Activated CD4-positive, CD25-positive, alpha-beta regulatory T cell treated with anti-CD3 and anti-CD28 coated beads, Interleukin-2, amount 50 U/mL, for 16 hours (primary cell): ENCODE results near the gene INPP1.
"Not testable (repeated sequence)": the region's sequence is repeated elsewhere in the genome, so short reads cannot be mapped to it uniquely, and the experiment has no call there.

Experiments
- DNase-seq: peaks from one replicate; pipeline ENCODE4 v3.0.0-alpha.2; 2020; ENCODE audit warnings: low read depth, low spot score

Gene INPP1

DNA sequence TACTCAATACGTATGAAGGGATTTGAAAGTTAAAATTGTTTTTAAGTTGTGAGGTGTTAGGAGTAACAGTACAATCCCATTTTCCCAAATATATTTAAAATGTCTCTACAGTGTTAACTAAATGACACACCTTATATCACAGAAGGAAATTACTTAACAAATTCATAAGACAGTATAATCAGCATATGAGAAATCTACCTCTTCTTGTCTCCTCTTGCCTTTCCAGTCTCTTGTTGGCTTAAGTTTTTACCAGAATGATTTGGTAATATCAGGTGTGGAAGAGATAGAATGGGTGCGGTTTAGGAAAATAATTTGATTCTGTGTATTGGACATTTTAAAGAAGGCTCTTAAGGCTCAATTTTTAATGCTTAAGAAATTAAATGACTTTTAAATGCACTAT, 9.5 kb upstream of the INPP1 start:
- no peak for DNase-seq

DNA sequence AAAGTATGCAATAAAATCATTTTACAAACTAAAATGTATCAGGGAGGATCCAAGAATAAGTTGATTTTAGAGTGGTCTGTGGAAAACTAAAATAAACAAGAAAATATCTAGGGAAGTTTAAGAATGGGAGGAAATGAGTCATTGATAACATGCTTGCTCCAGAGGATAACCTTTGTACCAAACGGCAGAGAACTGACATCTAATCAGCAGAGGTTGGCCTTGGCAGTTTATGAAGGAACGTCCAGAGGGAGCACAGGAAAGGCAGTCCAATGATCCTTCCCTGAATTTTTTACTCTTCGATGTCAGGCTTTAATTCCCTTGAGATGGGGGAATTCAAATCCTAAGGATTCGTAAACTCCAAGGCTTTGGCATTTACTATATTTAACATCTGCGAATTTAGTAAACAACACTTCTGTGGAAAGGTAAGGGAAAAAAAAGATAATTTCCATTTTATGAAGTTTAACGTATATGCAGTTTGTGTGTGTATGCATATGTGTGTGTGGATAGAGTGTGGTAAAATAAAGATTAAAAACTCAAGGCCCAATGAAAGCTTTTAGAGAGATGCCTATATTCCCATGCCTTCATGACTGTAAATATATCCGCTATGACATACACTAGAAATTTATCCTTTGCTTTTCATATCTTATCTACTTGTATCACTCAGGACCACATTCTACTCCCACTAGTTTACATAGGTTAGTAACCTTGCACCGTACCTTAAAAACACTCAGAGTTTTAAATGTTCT, 8.7 kb upstream of the INPP1 start:
- DNase-seq: no peak

DNA sequence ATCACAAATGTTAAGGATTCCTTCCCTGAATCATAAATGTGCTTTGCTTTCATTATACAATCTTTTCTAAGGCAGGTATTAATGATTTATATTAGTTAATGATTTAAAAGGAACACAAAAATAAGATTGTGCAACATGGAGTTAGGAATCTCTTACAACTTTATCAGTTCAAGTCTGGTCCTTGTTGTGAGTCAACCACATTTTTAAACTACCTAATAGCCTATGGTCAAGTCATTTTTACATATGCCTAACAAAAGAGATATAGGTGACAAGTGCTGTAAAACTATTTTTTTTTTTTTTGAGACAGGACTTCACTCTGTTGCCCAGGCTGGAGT, 8.2 kb upstream of the INPP1 start:
- DNase-seq: no peak

DNA sequence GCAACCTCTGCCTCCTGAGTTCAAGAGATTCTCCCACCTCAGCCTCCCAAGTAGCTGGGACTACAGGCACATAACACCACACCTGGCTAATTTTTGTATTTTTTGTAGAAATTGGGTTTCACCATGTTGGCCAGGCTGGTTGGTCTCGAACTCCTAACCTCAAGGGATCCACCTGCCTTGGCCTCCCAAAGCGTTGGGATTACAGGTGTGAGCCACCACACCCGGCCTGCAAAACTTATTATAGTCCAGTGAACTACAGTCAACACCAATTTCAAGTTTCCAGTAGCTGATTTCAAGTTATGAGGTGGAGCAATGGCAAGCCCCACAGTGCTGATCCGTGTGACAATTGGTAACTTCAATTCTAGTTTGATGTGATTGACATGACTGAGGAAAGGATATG, 7.8 kb upstream of the INPP1 start:
- DNase-seq: not testable (repeated sequence)

DNA sequence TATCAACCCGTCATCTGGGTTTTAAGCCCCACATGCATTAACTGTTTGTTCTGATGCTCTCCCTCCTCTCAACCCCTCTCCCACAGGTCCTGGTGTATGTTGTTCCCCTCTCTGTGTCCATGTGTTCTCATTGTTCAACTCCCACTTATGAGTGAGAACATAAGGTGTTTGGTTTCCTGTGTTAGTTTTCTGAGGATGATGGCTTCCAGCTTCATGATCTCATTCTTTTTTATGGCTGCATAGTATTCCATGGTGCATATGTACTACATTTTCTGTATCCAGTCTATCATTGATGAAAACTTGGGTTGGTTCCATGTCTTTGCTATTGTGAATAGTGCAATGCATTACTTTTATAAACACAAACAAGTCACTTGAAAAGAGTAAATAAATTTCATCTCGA, 7.0 kb upstream of the INPP1 start:
- no peak for DNase-seq

DNA sequence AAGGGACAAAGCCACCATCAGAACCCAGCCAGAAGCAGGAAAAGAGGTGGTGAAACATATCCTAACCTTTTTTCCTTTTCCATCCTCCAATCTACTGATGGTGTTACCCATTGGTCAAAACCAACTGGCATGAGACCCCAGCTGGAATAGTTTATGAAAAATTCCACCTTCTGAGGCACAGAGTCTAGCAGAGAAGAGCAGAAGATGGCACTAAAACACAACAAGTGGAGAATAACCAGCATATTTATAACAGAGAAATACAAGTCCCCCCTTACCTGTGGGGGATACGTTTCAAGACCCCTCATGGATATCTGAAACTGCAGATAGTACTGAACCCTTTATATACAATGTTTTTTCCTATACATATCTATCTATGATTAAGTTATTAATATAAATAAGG, 4.9 kb upstream of the INPP1 start:
- no peak for DNase-seq

DNA sequence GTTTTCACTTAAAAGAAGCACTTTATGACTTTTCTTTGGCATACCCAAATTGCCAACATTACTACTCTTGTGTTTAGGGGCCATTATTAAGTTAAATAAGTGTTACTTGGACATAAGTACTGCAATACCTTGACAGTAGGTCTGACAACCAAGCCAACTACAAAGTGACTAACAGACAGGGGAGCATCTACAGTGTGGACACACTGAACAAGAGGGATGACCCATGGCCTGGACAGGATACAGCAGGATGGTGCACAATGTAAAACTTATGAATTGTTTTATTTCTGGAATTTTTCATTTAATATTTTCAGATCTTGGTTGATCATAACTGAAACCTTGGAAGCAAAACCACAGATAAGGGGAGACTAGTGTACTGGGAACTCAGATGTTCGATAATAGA, 4.0 kb upstream of the INPP1 start:
- DNase-seq: no peak

DNA sequence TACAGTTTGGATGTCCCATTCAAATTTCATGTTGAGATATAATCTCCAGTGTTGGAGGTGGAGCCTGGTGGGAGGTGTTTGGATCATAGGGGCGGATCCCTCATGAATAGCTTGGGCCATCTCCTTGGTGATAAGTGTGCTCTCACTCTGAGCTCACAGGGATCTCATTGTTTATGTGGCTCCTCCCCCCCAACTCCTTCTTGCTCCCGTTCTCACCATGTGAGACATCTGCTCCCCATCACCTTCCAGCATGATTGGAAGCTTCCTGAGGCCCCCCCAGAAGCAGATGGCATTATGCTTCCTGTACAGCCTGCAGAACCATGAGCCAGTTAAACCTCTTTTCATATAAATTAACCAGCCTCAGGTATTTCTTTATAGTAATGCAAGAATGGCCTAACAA, 3.0 kb upstream of the INPP1 start:
- no peak for DNase-seq

DNA sequence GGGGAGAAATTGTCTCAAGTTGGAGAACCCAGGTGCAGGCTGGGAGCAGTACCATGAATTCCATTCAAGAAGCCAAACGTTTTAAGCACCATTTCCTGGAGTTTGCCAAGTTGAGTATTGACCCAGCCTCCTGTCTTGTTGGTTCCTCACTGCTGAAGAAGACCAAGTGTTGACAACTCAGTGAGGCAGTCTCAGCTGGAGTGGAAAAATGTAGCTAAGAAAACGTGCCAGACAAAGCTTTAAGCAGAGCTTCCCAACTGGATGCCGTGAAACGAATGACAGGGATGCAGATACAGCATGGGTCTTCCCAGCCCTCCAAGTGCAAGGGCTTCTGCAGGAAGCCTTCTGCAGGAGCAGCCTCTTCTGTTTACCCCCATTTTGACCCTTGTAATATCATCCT, 778 bp upstream of the INPP1 start:
- no peak for DNase-seq

DNA sequence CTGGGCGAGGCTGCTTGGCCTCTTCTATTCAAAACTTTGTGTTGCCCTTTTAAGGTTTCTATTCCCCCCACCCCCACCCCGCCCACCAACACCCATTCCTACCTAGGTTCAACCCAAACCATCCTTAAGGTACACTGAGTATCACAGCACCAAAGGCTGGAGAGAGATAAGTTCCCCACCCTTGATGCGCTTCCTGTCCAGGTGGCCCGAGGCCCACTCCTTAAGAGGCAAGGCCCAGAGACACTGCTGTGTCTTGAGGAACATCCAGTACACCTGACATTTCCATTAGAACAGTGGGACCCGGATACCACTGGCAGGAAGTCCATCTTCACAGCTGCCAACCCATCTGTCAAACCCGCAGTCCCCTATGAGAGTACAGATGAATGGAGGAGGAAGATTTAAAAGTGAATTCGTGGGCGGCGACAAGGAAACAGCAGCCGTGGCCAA, 277 bp upstream of the INPP1 start:
- DNase-seq: no peak

DNA sequence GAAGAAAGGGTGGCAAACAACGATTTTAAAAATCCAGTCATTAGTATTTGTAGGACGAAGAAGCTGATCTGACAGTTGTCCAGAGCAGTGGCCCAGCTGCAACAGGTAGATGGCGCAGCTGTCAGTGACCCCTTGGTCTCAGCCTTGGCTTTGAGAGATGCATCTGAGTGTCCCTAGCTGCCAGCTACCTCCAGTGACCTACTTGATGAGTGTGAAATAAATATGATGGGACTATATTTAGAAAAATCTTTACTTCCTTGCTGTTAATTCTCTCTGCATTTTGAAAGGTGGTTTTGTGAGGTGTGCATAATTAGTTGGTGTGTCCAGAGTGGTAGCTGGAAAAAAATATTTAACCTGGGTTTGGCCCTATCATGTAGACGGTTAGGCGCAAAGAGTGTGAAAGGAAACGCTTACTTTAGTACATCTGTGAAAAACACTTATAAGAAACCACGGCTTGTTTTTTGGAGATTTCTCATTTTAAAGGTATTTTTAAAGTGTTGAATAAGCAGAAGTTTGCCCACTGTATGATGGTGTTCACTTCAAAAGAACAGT, 963 bp downstream of the INPP1 start:
- DNase-seq: no peak

DNA sequence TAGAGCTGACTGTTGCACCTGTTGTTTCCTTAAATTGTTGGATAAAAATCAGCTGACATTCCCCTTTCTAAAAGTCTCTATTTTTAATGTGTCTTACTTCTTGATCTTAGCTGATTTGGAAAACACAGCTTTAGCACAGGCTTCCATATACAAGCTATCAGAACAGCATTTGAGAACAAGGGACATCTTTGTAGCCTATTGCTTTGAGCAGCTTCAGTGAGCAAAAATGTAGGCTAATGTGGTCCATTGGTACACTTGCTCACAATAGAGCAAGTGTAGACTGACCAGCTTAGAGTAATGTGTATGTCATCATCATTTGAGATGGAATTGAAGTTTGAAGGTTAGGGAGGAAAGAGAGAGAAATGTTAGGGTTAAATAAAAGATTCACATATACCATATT, 7.0 kb downstream of the INPP1 start:
- no peak for DNase-seq

DNA sequence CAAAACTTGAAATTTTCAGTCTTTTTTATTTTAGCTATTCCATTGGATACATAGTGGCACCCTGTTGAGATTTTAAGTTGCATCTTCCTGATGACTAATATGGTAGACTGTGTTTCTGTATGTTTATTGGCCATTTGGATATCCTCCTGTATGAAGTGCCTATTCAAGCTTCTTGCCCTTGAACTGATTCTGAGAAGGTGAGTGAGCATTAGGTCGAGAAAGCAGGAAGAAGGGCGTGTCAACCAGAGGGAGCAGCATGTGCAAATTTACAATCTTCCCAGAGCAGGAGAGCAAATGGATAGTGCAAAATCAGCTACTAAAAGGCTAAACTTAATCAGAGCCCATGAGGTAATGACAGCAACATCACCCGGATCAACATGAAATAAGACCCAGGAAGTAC, 8.6 kb downstream of the INPP1 start:
- no peak for DNase-seq

DNA sequence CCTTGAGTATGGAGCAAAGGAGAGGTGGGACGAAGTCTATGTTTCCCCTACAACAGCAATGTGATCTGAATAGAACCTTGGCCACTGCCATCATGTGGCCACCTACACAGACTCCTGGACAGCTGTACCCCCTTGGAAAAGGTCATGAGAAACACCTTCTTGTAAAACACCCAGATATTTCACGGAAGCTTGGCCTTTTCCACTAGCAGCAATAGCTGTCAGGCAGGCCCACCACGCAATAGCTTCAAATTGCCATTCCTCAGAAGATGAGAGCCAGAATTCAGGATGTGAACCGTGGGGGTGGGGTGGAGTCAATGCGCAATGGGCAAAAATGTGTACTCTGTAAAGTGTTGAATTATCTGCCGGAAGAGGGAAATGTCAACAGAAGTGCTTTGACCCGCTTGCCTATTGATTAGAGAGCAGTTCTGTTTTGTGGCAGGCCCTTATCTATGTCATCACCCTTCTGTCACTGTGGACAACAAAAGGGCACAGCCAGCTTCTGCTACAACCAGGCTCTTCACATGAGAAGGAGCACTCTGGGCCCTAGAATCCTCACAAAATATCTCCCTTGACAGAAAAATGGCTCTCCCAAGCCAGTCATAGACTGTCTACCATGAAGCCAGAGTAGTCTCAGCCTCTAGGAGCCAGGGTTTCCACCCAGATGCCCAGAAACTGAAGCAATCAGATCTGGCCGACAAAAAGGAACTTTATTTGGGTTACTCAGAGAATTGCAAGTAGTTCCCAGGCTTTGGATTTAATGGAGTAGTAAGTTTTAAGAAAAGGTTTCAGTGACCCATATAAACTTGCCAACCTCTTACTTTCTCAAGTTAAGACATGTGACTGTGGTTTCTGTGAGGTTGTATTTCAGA, 9.5 kb downstream of the INPP1 start:
- DNase-seq: no peak

DNA sequence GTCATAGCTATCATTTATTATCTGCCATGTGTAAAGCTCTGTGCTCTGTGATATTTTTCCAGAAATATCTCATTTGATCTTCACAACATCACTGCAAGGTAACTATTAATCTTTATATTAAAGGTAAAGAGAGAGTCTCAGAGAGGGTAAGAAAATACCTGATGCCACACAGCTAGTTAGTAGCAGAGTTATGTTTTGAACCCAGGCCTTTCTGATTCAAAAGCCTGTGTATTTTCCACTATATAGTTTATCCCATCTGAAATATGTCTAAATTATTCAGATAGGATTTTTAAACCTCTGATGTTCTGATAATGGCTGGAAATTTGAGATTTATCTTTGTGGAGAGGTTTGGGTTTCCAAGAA, 10.1 kb downstream of the INPP1 start:
- no peak for DNase-seq

DNA sequence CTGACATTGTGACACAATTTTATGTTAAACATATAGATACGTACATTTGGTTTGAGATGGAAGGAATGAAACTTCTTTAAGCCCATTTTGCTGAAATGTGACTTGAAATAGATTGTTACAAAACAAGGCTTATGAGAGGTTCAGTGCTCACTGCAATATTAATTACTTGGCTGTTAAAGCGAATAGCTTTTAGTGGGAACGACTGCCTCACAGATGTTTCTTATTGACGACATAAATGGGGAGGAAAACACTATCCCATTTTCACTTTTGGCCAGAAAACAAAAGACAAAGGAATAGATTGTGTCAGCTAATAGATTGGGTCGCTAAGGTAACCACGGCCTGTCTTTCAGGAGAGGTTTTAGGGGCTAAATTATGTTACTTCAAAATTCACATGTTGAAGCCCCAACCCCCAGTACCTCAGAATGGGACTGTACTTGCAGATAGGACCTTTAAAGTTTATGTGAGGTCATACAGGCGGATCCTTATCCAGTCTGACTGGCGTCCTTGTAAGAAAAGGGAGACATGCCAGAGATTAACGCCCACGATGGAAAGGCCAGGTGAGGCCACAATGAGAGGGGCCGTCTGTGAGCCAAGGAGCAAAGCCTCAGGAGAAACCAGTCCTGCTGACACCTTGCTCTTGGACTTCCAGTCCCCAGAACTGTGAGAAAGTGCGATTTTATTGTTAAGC, 10.8 kb downstream of the INPP1 start:
- no peak for DNase-seq

DNA sequence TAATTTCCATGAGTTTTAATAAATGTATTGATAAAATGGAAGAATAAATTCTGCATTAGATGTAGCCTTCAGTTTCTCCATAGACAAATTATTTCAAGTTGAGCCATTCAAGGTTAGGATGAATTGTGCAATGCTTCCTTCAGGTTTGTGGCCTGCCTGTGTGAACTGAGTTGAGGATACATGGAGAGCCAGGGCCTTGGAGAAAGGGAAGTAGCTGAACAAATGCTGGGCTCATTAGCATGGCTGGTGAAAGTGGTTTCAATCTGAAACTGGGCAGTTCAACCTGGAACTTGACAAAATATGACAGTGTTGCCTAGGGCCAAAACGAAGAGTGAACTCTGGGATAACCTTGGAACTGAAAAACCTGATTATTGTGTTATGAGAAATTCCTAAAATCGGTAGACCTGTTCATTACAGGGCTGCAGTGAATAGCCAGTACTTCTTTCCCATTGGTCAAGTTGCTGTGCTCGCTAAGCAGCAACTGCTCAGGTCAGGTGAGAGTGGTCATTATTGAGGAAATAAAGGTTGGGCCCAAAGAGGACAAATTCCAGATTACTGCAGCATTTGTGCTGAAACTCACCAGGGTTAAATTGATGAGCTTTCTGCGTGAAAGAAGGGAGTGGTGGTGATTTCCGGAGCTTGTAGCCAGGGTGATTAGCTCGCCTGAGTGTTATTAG, 12.7 kb downstream of the INPP1 start:
- no peak for DNase-seq

DNA sequence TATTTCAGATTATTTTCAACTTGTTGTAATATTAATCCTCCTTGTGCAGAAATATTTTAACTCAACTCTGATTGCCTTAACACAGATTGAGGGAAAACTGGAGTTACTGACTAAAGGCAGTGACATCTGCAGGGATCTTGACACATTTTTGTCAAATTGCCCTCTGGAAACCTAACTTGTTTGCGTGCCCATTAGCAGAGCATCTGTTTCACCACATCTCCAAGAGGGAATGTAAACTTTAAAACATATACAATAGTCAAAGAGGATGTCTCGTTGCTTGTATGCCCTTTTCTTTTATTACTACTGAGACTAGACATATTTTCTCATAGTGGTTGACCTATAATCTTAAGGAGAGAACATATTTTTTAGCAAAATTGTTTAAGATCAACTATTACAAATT, 14.2 kb downstream of the INPP1 start:
- DNase-seq: no peak

DNA sequence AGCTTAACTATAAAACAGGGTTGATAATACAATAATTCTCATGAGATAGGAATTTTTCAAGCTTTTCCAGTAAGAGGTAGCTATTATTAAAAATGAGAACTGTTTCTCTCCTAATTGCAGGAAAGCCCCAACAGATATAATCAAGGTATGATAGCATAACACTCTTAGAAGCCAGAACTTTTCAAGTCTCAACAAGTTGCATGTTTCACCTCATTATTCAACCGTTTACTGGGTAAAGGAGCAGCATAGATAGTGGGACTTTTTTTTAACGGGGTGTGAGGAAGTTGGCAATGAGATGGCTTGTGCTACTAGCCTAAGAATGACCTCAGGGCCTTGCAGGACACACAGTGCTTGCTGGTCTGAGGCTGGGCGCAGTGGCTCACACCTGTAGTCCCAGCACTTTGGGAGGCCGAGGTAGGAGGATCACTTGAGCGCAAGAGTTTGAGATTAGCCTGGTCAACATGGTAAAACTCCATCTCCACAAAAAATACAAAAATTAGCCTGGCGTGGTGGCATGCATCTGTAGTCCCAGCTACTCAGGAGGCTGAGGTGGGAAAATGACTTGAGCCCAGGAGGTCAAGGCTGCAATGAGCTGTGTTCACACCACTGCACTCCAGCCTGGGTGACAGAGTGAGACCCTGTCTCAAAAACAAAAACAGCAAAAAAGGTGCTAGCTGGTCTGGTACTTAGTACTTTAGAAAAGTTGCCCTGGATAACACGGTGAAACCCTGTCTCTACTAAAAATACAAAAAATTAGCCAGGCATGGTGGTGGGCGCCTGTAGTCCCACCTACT, 15.5 kb downstream of the INPP1 start:
- DNase-seq: not testable (repeated sequence)

DNA sequence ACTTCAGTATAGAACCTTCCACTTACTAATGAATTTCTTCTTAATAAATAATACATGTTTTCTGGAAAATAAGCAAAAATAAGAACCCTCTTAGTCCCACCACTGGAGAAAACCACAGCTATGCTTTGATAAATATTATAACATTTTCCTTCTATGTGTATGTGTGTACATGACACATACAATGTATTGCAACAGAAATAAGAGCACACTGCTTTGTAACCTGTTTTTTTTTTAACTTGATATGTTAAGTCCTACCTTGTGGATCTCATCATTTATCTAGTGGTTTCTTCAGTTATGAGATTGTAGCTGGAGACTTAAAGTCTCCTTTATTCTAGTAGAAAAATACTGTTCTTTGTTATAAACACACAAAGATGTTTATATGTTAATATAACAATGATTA, 17.2 kb downstream of the INPP1 start:
- no peak for DNase-seq

DNA sequence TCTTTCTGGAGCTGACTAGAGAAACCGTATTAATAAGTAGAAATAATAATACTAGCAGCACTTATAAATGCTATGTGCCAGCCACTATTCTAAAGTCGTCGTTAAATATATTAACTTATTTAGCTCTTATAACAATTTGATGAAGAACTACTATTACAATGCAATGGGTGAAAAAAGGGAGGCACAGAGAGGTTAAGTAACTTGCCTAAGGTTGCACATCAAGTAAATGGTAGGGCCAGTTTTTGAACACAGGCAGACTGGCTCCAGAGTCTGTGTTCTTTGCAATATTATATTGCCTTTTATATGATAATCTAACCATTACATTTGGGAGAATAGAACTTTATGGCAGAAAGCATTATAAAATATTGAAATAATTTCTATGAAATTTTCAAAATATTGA, 17.6 kb downstream of the INPP1 start:
- no peak for DNase-seq
